ENCODE data around the gene MEIS1.

Gene MEIS1

DNA sequence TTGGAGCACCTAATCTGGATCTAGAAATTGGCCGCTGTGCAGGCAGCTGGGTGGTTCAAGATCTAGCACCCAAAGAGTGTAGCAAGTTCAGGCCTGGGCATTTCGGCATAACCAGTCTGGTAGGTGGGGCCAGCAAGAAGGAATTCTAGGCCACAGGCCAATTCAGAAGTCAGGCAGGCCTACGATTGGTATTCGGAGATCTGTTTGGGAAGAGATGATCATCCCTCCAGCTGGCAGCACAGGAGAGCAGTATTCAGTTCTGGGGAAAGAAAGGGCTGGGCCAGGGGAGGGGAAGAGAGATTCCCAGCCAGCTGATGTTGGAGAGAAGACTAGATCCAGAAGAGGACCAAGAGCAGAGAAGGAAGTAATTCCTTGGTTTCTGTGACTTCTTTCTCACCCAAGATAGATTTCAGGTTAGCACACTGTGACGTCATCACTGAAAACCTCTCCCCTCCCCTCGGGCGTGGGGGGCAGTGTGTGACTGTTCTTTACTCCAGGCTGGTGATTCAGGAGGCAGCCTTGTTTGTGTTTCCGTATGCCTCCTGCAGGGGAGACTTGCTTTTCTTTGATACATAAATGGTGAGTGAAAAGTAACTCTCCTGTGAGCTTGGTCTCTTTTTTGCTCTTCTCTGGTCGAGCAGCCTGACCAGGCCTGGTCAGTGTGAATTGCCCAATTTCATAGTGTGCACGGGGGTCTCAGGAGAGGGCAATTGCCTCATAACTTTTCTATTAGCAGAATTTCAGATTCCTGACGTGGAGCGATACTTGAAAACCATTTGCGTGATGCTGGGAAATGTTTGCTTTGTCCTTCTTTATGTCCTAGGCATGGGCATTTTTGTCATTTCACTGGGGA is 61.1 kb downstream of the MEIS1 start:
- H3K4me1 ChIP-seq (ENCODE audit: control insufficient read depth in 1 of 2, insufficient read depth in 1 of 2, low read depth in 1 of 2, low read length in 1 of 2) = peaks cover 0 to 5% of the 10 kb centered on the region in 2 experiments
- H3K9me3 ChIP-seq = no peaks in the 10 kb centered on the region
- no peak overlapping the region for H3K4me3 ChIP-seq (ENCODE audit: low read depth in 1 of 2, low read length in 1 of 2)
- no peak overlapping the region for H3K27ac ChIP-seq
- no peaks in the 10 kb centered on the region for H3K27me3 ChIP-seq
- no peak for TF ChIP-seq CTCF (IDR thresholded peaks at IDR 0.05)
- H3K36me3 ChIP-seq = no peaks in the 10 kb centered on the region

GRCh38 chr2:66496670-66497420 is 61.9 kb downstream of the MEIS1 start:
- H3K27me3 ChIP-seq = no peaks in the 10 kb centered on the region
- H3K4me3 ChIP-seq (ENCODE audit: low read depth in 1 of 2, low read length in 1 of 2) = no peak overlapping the region
- no peaks in the 10 kb centered on the region for H3K36me3 ChIP-seq
- H3K27ac ChIP-seq = no peak overlapping the region
- peaks cover 0 to 5% of the 10 kb centered on the region in 2 experiments for H3K4me1 ChIP-seq (ENCODE audit: control insufficient read depth in 1 of 2, insufficient read depth in 1 of 2, low read depth in 1 of 2, low read length in 1 of 2)
- no peak for TF ChIP-seq CTCF (IDR thresholded peaks at IDR 0.05)
- H3K9me3 ChIP-seq = no peaks in the 10 kb centered on the region

GRCh38 chr2:66497431-66498288 is 62.7 kb downstream of the MEIS1 start:
- no peak overlapping the region for H3K27ac ChIP-seq
- no peaks in the 10 kb centered on the region for H3K27me3 ChIP-seq
- H3K9me3 ChIP-seq = no peaks in the 10 kb centered on the region
- no peaks in the 10 kb centered on the region for H3K36me3 ChIP-seq
- no peak overlapping the region for H3K4me3 ChIP-seq (ENCODE audit: low read depth in 1 of 2, low read length in 1 of 2)
- no peak for TF ChIP-seq CTCF (IDR thresholded peaks at IDR 0.05)
- H3K4me1 ChIP-seq (ENCODE audit: control insufficient read depth in 1 of 2, insufficient read depth in 1 of 2, low read depth in 1 of 2, low read length in 1 of 2) = peaks cover 0 to 5% of the 10 kb centered on the region in 2 experiments

GRCh38 chr2:66498289-66498975 is 63.5 kb downstream of the MEIS1 start:
- TF ChIP-seq CTCF (IDR thresholded peaks at IDR 0.05) = no peak
- H3K27ac ChIP-seq = no peak overlapping the region
- H3K9me3 ChIP-seq = no peaks in the 10 kb centered on the region
- H3K36me3 ChIP-seq = no peaks in the 10 kb centered on the region
- H3K27me3 ChIP-seq = no peaks in the 10 kb centered on the region
- H3K4me3 ChIP-seq (ENCODE audit: low read depth in 1 of 2, low read length in 1 of 2) = no peak overlapping the region
- peaks cover 0 to 5% of the 10 kb centered on the region in 2 experiments for H3K4me1 ChIP-seq (ENCODE audit: control insufficient read depth in 1 of 2, insufficient read depth in 1 of 2, low read depth in 1 of 2, low read length in 1 of 2)

DNA sequence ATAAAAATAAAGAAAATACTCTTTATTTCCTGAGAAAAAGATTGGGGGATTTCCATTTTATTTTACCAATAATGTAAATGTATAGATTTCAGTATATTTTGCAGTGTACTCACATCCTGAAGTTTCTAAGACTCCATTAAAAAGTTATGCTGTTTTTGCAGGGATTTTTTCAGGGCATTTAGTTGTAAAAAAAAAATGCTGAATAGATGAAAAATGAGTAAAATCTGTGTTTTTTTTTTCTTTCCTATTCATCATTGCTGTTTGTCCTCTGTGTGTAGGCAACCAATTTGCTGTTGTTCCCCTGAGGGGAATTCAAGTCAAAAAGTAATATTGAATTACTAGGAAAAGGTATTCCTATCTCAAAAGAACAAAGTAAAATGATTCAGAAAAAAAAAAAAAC is 66.3 kb downstream of the MEIS1 start:
- Histone ChIP-seq H3K9me3 (no peaks in the 10 kb centered on the region), H3K4me1 (ENCODE audit: control insufficient read depth in 1 of 2, insufficient read depth in 1 of 2, low read depth in 1 of 2, low read length in 1 of 2) (no peaks in the 10 kb centered on the region), H3K27me3 (no peaks in the 10 kb centered on the region), H3K36me3 (no peaks in the 10 kb centered on the region), H3K27ac (no peak overlapping the region), H3K4me3 (ENCODE audit: low read depth in 1 of 2, low read length in 1 of 2) (no peak overlapping the region)
- no peak for TF ChIP-seq CTCF (IDR thresholded peaks at IDR 0.05)
